Measurements from ENCODE around the gene REM2.

REM2 gene

DNA sequence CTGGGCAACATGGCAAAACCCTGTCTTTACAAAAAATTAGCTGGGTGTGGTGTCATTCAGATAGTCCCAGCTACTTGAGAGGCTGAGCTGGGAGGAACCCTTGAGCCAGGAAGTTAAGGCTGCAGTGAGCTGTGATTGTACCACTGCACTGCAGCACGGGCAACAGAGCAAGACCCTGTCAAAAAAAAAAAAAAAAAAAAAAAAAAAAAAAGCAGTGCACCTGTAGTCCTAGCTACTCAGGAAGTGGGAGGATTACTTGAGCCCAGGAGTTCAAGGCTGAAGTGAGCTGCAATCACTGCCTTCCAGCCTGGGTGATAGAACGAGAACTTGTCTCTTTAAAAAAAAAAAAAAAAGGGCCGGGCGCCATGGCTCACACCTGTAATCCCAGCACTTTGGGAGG lies 5.6 kb downstream of the REM2 start:
- TF ChIP-seq ZFX (IDR thresholded peaks at IDR 0.05) = no peak
- TF ChIP-seq, protein P1, sequence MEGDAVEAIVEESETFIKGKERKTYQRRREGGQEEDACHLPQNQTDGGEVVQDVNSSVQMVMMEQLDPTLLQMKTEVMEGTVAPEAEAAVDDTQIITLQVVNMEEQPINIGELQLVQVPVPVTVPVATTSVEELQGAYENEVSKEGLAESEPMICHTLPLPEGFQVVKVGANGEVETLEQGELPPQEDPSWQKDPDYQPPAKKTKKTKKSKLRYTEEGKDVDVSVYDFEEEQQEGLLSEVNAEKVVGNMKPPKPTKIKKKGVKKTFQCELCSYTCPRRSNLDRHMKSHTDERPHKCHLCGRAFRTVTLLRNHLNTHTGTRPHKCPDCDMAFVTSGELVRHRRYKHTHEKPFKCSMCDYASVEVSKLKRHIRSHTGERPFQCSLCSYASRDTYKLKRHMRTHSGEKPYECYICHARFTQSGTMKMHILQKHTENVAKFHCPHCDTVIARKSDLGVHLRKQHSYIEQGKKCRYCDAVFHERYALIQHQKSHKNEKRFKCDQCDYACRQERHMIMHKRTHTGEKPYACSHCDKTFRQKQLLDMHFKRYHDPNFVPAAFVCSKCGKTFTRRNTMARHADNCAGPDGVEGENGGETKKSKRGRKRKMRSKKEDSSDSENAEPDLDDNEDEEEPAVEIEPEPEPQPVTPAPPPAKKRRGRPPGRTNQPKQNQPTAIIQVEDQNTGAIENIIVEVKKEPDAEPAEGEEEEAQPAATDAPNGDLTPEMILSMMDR (conservative IDR thresholded peaks at IDR 0.05) = no peak
- H3K27ac ChIP-seq = no peak overlapping the region

DNA sequence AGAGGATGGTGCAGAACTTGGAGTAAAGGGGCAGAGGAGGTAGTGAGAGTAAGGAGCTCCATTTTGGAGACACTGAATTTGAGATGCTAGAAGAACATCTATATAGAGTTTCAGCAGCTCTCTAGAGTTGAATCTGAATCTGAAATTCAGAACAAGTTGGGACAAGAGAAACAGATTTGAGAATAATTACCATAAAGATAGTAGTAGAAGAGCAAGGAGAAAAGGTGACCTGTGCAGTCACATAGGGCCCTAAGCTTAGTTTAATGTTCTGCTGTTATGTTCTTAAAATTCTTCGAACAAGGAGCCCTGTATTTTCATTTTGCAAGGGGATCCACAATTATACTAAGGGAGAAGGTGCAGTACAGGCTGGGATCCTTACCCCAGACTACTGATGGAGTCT lies 7.4 kb downstream of the REM2 start:
- TF ChIP-seq, protein P1 (conservative IDR thresholded peaks at IDR 0.05) = no peak
- no peak for TF ChIP-seq ZFX (IDR thresholded peaks at IDR 0.05)
- no peak overlapping the region for H3K27ac ChIP-seq

DNA sequence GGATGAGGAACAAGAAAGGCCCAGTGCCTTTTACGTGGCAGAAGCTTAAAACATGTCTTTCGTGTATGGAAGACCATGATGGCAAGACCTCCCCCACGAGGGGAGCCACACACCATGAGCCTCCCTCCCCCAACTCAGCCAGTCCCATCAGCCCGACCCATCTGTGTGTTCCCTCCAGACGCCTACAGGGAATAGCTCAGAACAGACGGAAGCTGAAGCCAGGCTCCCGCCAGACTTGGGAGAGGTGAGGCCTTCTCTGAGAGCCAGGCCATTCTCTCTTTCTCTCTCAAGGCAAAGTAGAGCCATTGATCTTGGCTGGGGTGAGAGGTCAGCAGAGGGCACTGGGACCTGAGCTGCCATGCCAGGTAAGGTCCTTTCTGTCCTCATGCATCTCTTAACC lies 9.5 kb downstream of the REM2 start:
- no peak for TF ChIP-seq ZFX (IDR thresholded peaks at IDR 0.05)
- TF ChIP-seq, protein P1 (conservative IDR thresholded peaks at IDR 0.05) = no peak
- H3K27ac ChIP-seq = no peak overlapping the region

DNA sequence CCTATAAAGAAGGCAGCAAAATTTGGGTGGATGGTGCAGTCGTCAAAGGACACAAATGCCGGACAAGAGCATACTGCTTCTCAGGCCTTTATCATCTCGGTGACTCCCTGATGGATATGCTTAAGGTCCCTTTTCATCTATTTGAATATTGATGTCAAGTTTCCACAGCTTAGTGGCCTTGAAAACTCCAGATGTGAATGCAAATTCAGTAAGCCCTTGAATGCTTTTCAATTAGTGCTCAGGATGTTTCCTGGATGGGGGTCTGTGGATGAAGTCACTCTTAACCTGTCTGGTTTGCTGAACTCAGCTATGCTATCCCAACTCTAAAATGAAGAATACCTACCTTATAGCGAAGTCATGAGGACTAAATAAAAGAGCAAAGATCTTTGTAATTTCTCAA lies 10.7 kb downstream of the REM2 start:
- H3K27ac ChIP-seq = no peak overlapping the region
- TF ChIP-seq, protein P1 (conservative IDR thresholded peaks at IDR 0.05) = no peak
- TF ChIP-seq ZFX (IDR thresholded peaks at IDR 0.05) = no peak

DNA sequence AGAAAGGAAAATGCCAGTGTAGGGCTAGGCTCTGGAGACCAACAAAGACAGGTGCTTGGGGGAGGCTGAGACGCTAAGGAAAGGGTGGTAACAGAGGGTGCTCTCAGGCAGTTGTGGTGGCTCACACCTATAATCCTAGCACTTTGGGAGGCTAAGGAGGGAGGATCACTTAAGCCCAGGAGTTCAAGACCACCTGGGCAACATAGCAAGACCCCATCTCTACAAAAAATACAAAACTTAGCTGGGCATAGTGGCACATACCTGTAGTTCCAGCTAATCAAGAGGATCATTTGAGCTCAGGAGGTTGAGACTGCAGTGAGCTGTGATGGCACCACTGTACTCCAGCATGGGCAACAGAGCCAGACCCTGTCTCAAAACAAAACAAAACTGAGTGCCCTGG lies 12.4 kb downstream of the REM2 start:
- TF ChIP-seq ZFX (IDR thresholded peaks at IDR 0.05) = no peak
- TF ChIP-seq, protein P1 (conservative IDR thresholded peaks at IDR 0.05) = no peak
- H3K27ac ChIP-seq = no peak overlapping the region

DNA sequence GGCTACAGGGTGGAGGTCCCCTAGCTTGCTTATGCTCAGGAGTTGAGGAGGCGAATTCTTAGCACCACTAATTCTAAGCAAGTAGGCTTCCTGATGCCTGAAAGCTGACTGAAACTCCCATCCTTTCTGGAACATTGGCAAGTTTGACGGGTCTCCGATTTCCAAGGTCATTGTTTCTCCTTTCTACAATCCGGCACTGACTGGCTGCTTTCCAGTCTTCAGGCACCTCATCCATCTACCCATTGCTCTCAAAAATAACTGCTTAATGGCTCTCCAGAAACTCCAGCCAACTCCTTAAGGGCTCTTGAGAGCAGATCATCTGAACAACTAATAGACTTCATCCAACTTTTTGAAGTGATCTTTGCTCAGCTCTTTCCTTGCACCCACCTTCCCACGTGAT lies 13.3 kb downstream of the REM2 start:
- H3K27ac ChIP-seq = no peak overlapping the region

DNA sequence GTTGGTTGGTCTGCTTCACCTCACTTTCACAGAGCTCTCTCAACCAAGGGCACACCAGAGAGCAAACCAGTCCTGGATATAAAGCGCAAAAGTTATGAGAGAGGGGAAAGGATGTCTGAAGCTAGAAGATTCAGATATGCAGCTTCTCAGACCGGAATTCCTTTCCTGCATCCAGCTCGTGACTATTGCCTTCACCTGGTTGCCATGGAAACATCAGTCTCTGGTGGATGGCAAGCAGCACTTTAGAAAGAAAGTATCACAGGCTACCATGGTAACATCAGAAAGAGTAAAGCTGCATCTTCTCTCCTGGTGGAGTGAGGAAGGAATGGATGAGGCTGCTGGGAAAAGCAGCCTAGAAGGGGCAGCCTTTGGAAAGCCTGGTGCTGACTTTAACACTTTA lies 13.7 kb downstream of the REM2 start:
- no peak for TF ChIP-seq ZFX (IDR thresholded peaks at IDR 0.05)
- TF ChIP-seq, protein P1 (conservative IDR thresholded peaks at IDR 0.05) = no peak
- H3K27ac ChIP-seq = no peak overlapping the region

More for the DNA sequence above, 13.3 kb downstream of the REM2 start:
- no peak for TF ChIP-seq ZFX (IDR thresholded peaks at IDR 0.05)
- TF ChIP-seq, protein P1 (conservative IDR thresholded peaks at IDR 0.05) = no peak

Measured in C4-2B (cell line).